ENCODE results near the gene PAPPA. TPM values are rescaled to one million over a fixed set of nuclear protein-coding genes. Genes with fewer than 3 reads are reported as not detected.

The PAPPA gene
- polyA plus RNA-seq, 1 donor, result 0.67 TPM

- peak; percentile 11 for DNase-seq
These were observed 76.6 kb downstream of the PAPPA start for GRCh38 chr9:116230051-116230632.

GRCh38 chr9:116232424-116233159, 79.0 kb downstream of the PAPPA start:
- DNase-seq, result no peak

GRCh38 chr9:116233160-116233530, 79.6 kb downstream of the PAPPA start:
- no peak for DNase-seq

- no peak for DNase-seq
These were observed 80.5 kb downstream of the PAPPA start for GRCh38 chr9:116234081-116234480.

GRCh38 chr9:116236979-116237378, 83.4 kb downstream of the PAPPA start:
- no peak for DNase-seq

GRCh38 chr9:116237456-116237855, 83.9 kb downstream of the PAPPA start:
- no peak for DNase-seq

- DNase-seq, result no peak
These were observed 84.6 kb downstream of the PAPPA start for GRCh38 chr9:116238225-116238624.

GRCh38 chr9:116238776-116239340, 85.3 kb downstream of the PAPPA start:
- no peak for DNase-seq

GRCh38 chr9:116243708-116244107, 90.1 kb downstream of the PAPPA start:
- DNase-seq, result no peak

GRCh38 chr9:116247284-116247683, 93.7 kb downstream of the PAPPA start:
- DNase-seq, result no peak

- no peak for DNase-seq
These were observed 94.3 kb downstream of the PAPPA start for GRCh38 chr9:116247791-116248374.

- no peak for DNase-seq
These were observed 97.3 kb downstream of the PAPPA start for GRCh38 chr9:116250891-116251290.

GRCh38 chr9:116251366-116251765, 97.8 kb downstream of the PAPPA start:
- no peak for DNase-seq

GRCh38 chr9:116260531-116260930, 106.9 kb downstream of the PAPPA start:
- DNase-seq, result no peak

- no peak for DNase-seq
These were observed 108.9 kb downstream of the PAPPA start for GRCh38 chr9:116262448-116262847.

GRCh38 chr9:116264361-116264760, 110.8 kb downstream of the PAPPA start:
- DNase-seq, result no peak

GRCh38 chr9:116267021-116267420, 113.4 kb downstream of the PAPPA start:
- no peak for DNase-seq

GRCh38 chr9:116269250-116269649, 115.7 kb downstream of the PAPPA start:
- no peak for DNase-seq

GRCh38 chr9:116270546-116270945, 117.0 kb downstream of the PAPPA start:
- DNase-seq, result no peak

- no peak for DNase-seq
These were observed 117.7 kb downstream of the PAPPA start for GRCh38 chr9:116271340-116271739.

GRCh38 chr9:116271991-116272390, 118.4 kb downstream of the PAPPA start:
- DNase-seq, result no peak

- DNase-seq, result no peak
These were observed 120.7 kb downstream of the PAPPA start for GRCh38 chr9:116274293-116274692.

GRCh38 chr9:116275418-116276195, 122.0 kb downstream of the PAPPA start:
- no peak for DNase-seq

Data from hindlimb muscle (tissue), 1 donor.